Hypothalamus (tissue), 51 donors: ENCODE results near the gene ROBO3.

ENCODE experiments used
- DNase-seq, 51 donors: peaks; one replicate each; lab custom pipeline; 2025; lab: John Stamatoyannopoulos, UW

Gene ROBO3

DNA sequence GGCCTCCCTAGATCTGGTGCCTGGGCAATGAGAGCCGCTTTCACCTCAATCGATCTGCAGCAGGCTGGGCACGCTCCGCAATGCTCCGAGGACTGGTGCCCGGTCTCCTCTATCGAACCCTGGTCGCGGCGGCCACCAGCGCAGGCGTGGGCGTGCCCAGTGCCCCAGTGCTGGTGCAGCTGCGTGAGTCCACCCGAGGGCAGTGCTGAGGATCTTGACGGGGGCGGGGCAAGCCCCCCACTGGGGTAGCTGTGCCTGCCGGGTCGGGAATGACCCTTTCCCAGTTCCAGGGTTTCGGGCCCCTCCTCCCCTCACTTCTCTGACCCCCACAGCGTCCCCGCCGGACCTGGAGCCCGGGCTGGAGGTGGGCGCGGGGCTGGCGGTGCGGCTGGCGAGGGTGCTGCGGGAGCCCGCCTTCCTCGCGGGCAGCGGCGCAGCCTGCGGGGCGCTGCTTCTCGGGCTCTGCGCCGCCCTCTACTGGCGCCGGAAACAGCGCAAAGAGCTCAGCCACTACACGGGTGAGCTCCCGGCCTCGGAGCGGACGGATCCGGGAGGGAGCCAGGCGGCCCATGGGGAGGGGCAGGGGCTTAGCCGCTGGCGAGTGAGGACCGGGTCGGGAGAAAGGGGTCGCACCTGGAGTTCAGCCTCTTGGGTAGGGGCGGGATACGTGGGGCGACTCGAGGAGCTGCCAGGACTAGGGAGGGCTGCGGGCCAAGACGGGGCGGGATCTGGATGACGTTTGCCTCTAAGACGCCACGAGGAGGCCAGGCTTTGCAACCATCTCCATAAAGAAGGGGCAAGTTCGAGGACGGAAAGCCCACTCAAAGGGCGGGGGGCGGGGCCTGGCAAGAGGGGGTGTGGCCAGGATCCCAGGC, 10.9 kb downstream of the ROBO3 start:
- DNase-seq: peak in 50 of 51 donors; percentile 50 to 97 (median 88)

DNA sequence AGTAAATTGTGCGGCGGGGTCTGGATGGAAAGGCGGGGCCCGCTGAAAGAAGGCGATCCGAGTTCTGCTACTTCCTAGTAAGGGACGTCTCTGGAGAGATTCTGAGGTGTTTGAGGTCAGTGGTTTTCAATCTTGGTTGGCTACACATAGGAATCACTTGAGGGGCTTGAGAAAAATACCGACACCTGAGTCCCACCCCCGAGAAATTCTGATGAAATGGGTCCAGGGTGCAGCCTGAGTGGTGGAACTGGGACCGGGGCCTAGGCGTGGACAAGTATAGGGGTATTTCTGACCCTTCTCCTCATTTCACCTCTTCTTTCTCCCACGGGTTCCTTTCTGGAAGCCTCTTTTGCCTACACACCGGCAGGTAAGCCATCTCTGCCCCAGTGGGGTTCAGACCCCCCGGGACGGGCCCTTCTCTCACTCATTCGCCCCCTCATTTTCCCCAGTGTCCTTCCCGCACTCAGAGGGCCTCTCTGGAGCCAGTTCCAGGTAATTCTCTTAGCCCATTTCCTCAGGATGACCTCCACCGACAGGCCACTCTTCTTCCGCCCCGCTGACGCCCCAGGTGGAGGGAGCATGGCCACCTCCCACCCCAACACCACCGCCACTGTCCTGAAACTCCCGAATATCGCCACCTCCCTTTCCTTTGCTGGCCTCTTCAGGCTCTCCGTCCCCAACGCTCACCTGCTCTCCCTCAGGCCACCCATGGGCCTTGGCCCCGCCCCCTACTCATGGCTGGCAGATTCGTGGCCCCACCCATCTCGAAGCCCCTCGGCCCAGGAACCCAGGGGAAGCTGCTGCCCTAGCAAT, 11.8 kb downstream of the ROBO3 start:
- no peak for DNase-seq

DNA sequence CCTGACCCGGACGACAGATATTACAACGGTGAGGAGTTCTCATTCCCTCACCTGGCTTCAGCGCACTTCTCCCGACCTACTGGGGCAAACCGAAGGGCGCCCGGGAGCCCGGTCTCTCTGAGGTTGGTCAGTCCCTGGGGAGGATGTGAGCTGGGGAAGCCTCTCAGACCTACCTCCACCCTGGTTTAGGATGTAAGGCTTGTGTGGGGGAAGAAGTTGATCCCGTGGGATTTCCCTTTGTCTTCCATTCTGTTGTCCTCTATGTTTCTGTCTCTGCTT, 12.3 kb downstream of the ROBO3 start:
- DNase-seq: no peak

DNA sequence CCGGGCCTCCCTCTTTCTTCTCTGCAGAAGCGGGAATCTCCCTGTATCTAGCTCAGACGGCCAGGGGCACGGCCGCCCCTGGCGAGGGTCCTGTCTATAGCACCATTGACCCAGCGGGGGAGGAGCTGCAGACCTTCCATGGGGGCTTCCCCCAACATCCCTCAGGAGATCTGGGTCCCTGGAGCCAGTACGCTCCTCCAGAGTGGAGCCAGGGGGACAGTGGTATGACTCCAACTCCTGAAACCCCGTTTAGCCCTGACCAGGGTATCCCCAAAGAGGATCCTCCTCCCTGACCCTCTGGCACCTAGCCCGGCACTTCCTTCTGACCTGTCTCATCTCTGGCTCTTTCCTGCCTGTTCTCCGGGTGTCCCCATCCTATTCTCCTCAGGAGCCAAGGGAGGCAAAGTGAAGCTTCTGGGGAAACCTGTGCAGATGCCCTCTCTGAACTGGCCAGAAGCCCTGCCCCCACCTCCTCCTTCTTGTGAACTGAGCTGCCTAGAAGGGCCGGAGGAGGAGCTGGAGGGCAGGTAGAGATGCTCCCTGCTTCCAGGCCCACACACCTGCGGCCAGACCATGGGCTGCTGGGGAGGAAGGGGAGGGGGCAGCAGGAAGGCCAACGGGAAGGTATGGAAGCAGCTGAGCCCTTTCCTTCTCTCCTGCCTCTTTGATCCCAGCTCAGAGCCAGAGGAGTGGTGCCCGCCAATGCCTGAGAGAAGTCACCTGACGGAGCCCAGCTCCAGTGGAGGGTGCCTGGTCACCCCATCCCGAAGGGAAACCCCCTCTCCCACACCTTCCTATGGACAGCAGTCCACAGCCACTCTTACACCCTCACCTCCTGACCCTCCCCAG, 12.9 kb downstream of the ROBO3 start:
- DNase-seq: no peak

DNA sequence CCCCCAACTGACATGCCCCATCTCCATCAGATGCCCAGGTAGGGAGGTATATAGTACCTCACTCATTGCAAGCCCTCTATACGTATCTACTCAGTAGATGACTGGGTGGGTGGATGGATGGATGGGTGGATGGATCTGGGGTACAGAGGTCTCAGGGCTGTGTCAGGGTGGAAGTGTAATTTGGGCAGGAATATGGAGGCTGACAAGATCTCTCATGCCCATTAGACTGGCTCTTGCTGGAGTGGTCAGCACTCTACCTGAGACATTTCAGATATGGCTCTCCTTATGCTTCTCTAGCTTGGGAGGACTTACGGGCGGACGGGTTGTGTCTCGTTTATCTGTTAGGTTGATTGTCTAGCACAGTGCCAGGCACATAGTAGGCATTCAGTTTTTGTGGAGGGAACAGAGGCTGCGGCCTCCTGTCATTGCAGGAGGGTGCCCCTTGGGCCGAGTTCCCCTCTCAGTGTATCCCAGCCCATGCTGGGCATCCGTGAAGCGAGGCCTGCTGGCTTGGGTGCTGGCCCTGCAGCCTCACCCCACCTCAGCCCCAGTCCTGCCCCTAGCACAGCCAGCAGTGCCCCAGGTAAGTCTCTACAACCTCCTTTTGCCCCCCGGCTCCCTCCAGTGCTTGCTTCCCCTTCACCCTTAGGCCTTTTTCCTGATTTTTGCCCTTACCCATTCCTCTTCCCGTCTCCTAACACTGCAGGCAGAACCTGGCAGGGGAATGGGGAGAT, 13.7 kb downstream of the ROBO3 start:
- no peak for DNase-seq

DNA sequence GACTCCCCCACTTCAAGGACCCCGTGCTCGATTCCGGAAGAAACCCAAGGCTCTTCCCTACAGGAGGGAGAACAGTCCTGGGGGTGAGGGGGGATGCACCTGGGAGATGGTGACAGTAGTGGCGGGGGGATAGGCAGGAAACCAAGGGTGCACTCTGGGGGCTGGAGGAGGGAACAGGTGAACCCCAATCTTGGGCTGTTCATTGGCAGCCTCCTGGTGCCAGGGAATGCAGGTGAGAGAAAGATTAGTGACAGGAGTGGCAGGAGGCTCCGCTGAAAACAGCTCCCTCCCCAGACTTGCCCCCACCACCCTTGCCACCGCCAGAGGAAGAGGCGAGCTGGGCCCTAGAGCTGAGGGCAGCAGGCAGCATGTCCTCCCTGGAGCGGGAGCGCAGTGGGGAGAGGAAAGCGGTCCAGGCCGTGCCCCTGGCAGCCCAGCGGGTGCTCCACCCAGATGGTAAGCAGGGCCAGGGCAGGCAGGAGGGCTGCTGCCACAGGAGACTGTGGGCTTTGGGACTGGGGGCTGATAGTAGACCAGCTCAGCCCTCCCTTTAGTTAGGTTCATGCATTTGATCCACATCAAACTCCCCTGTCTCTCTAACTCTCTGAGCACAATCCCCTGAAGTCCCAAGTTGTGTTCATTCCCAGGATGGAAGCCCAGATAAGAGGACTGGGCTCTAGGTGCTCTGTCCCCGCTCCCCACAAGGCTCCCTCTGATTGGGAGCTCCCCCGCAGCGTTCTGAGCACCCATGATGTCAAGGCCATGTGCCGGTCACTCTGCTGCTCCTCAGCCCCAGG, 14.5 kb downstream of the ROBO3 start:
- no peak for DNase-seq

DNA sequence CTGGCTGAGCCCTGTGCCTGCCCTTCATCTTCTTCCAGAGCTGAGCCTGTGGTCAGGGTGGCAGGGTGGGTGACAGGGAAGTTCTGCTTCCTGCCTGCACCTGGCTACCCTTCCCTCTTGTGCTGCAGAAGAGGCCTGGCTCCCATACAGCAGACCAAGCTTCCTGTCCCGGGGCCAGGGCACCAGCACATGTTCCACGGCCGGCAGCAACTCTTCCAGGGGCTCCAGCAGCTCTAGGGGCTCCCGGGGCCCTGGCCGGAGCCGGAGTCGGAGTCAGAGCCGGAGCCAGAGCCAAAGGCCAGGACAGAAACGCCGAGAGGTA, 15.0 kb downstream of the ROBO3 start:
- DNase-seq: no peak

DNA sequence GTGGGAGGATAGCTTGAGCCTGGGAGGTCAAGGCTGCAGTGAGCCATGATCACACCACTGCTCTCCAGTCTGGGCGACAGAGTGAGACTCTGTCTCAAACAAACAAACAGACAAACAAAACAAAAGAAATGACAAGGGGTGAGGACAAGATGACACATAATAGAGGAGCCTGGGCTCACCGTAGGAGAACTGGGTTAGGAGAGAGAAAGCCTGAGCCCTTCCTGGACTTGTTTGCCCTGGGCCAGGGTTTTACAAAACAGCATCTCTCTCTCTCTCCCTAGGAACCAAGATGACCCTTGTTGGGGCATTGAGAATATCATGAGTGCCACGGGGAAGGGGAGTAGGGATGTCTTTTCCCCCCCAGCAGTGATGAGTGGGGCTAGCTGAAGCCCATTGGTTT, 15.7 kb downstream of the ROBO3 start:
- DNase-seq: no peak

DNA sequence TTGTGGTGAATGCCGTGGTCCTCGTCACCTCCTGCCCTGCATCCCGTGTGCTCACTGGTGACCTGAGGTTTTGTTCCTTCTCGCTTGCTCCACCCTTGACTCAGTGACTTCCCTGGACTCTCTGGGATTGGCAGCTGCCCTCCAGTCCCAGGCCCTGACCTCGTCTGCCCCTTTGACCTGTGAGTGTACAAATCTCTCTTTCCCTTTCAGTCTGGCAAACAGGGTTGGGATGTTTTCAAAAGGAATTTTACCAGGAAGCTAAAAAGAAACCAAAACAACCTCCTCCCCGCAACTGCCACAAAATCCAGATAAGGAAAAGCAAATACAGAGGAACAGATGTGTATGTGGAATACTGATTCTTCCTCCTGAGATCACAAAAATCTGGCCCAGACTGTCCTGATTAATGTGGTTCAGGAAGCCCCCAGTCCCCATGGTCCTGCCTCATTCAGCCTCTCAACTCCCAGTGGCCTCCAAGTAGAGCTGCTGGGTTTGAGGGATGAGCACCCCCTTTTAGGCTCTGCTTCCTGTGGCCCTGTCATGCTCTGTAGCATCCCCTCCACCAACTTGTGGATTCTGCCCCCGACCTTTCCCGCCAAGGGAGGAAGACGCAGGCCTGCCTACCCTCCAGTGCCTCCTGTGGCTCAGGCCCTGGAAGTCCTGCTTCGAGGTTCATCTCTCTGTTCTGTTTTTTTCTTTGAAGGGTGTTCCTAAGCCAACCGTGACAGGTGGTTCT, 17.3 kb downstream of the ROBO3 start:
- DNase-seq: no peak

DNA sequence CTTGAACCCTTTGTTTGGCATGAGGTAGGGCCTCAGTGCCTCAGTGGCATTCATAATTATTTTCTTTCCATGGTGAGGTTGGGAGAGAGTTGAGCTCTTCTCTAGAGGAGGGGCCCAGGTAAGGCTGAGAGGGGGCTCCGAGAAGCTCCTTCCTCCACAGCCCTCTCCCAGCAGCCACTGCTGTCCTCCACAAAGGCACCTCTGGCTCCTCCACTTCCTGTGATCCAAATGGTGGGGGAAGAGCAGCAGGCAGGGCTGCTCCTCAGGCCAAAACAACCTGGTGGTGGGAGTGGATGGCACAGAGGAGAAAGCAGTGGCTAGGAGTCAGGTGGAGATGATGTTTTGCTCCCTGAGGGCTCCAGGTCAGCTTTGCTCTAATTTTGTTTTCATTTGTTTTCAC, 19.1 kb downstream of the ROBO3 start:
- no peak for DNase-seq

DNA sequence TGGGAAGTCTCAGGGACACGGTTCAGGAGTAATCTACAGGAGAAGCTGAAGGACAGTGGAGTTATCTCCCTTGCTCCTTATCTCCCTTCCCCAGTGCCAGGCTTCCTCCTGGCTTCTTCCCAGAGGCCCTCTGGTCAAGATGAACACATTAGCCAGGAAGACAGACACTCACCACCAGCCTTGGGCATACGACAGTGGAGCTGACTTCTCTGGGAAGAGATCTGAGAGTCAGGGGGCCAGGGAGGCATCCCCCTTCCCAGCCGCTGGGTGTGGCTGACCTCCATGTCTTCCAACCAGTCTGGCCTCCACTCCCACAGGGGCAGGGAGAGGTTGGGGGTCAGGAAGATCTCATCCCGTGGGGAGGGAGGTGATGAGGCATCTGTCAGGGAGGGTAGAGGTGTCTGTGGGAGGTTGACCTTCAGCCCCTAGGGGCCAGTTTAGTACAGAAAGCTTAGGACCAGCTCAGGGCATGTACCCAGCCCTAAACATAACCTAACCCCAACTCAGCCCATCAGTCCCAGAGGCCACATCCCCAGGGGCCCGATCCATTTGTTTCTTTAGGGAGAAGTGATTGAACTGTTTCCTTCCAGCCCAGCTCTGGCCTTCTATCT, 19.7 kb downstream of the ROBO3 start:
- DNase-seq: no peak

DNA sequence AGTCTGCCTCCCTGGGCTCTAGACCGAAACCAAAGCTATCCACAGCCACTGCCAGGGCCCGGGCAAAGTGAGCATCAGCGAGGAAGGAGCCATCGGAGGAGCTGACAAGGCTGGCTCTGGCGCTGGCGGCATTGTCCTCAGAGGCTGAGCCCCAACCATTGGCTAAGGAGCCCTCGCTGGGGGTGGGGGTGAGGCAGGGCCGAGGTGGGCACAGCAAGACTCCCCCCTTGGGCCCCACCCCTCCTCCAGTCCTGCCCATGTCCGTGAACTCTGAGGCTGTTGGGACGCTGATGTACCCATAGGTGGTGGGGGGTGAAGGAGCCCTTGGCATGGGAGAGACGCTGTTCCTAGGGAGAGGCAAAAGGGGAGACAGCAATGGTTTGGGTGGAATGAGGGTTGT, 21.2 kb downstream of the ROBO3 start:
- DNase-seq: no peak

DNA sequence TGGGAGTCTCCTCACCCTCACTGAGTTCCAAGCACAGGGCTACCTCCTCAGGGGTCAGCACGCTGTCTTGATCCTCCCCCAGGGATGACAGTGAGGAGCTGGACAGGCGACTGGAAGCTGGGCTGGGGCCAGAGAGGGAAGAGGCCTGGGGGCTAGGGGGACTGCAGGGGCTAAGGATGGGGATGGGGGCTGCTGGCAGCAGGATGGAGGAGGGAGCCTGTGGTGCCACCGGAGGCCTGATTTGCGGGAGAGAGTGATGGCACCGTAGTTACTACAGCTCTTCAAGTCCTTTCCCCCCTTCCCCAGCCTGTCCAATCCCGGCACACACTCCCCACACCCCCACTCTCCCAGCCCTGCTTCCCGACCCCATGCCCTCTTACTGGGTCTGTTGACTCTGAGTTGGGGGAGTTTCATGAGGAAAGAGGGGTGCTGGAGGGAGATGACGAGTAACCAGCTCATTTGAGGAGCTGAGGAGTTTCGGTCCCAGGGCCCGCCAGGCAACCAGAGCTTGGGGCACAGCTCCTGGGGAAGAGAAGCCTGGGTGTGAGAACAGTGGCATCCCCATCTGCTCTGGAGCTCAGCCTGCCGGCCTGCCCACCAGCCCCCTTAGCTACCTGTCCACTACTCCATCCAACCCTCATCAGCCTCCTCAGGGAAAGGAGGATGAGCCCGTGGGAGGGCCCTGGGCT, 21.9 kb downstream of the ROBO3 start:
- DNase-seq: no peak

DNA sequence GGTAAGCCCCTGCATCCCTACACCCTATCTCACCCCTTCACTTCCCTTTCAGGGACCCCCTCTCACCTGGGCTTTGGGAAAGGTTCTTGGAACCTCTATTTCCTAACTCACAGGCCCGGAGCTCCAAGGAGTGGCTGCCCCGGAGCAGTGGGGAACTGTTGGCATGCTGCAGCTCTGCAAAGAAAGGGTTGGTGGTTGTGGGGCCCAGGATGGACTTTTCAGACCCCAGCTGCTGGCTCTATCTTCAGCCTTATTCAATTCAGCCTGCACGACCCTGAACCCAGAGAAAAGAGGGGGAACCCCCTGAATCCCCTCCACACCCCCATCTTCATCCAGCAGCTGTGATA, 22.4 kb downstream of the ROBO3 start:
- DNase-seq: no peak

DNA sequence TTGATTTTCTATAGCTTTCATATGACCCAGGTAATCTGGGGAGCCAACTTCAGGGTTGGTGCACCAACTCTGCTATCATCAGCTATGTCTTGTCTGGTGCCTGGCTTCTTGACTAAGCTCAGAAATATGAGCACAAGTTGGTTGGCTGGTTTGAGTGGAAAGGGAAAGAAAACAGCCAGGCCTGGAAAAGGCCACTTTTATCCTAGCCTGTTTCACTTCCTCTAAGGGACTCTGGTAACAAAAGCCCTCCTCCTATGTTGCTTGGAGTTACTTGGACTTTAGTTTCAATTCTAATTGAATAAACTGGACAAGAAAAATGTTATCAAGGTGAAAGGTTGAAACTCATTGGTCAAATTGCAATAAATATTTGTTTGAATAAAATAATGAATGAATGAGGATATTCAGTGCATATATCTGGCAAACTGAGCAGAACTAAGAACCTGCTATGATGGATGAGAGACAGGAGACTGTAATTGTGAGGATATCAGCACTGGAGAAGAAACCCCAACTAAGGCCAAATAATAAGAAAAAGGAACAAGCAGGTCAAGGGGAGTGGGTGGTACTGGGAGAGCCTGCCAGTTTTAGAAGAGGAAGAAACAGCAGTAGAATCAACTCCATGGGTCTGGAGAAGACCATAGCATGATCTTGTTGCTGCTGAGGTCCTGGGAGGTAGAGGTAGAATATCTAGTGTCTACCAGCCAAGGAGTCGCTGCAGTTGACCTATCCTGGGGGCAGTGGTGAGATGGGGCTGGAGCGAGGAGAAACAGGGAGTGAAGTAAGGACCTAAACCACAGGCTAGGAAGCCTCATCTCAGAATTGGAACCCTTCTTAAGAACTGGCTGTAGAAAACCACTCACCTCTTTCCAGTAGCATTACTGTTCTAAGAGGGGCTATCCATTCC, 24.2 kb downstream of the ROBO3 start:
- no peak for DNase-seq

DNA sequence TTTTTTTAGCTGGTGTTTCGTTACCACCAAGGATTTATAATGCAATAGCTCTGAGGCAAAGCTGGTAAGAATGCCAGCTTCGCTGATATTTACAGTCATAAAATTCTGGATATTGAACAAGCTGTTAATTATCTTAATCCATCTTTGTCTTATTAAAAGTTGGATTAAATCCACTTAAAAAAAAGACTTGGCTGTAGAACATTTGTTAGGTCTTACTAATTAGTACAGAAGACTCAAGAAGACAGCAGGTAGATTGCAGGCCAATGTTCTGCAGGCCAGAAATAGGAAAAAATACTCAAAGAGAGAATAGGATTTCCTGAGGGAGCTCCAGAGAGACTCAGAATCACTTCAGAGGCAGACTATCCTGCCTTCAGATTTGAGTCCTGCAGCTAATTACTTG, 24.9 kb downstream of the ROBO3 start:
- no peak for DNase-seq

DNA sequence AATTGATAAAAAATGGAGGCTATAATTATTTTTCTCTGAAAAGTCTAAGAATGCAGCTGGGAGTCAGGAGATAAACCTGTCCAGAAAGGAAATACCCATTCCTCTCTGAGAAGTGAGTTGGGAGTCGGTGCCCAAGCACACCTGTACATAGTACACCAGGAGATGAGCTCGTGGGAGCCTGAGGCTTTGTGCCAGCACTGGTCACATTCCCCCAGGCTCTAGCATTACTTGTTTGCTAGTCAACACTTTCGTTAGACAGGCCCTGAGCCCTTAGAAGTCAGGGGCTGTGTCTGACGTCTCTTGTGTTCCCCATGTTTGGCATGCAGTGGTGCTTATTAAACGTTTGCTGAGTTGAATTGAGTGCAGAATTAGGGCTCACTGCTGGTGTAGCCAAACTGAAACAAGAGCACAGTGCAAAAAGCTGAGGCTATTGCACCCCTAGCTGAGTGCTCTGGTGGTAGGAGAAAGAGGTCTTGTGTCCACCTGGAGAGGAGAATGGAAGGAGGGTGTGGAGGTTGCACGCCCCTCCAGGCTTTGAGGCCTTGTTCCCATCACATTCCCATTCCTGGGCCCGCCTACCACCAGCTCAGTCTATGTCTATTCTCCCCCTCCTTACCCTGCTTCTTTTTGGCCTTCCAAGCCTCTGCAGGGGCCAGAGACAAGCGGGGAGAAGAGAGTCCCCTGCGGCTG, 25.6 kb downstream of the ROBO3 start:
- no peak for DNase-seq
